C4-2B (cell line): ENCODE data around the gene PITPNM3.

Source experiments
- H3K27ac ChIP-seq: fragments of 450-650 bp; 2 replicates; pipeline ENCODE4 v1.5.1; 2017
- ZFX ChIP-seq: fragments of 450-650 bp; IDR thresholded peaks from 2 replicates; pipeline ENCODE4 v1.6.1; 2017
- TF ChIP-seq, protein P1 (sequence below): fragments of 450-650 bp; conservative IDR thresholded peaks from 2 replicates; pipeline ENCODE4 v1.5.1; 2017; ENCODE audit warnings: mild to moderate bottlenecking

The PITPNM3 gene

GRCh38 chr17:6470146-6470718 is 86.1 kb downstream of the PITPNM3 start:
- no peak overlapping the region for H3K27ac ChIP-seq
- no peak for TF ChIP-seq ZFX
- TF ChIP-seq, protein P1, sequence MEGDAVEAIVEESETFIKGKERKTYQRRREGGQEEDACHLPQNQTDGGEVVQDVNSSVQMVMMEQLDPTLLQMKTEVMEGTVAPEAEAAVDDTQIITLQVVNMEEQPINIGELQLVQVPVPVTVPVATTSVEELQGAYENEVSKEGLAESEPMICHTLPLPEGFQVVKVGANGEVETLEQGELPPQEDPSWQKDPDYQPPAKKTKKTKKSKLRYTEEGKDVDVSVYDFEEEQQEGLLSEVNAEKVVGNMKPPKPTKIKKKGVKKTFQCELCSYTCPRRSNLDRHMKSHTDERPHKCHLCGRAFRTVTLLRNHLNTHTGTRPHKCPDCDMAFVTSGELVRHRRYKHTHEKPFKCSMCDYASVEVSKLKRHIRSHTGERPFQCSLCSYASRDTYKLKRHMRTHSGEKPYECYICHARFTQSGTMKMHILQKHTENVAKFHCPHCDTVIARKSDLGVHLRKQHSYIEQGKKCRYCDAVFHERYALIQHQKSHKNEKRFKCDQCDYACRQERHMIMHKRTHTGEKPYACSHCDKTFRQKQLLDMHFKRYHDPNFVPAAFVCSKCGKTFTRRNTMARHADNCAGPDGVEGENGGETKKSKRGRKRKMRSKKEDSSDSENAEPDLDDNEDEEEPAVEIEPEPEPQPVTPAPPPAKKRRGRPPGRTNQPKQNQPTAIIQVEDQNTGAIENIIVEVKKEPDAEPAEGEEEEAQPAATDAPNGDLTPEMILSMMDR, result no peak

DNA sequence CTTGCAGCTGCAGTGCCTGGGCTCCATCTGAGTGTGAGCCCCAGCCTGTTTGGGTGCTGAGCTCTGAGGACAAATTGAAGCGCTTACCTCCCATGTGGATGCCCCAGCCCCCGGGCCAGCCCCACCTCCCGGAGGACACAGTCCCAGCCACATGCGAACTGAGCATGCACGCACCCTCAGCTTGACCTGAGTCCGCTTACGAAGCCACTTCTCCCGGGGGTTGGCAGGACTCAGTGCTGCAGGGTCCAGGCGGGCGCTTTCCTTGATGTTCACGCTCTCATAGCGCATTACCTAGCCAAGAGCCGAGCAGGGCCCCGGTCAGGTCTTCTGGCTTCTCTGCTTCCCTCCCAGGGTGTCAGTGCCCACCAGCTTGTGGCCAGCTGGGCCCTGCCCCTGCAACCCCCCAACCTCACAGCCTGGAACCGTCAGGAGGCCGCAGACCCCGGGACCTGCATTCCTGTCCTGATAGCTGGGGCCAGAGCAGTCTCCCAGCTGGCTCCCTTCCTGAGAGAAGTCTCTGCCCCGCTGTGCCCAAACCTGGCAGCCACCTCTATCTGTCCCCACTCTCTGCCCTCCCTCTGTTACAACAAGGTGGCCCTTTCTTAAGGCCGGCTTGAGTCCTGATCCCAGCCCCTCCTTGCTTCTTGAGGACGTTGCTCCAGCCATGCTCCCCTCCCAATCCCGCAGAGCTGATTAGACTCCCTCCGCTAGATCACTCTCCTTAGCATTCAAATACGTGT is 88.1 kb downstream of the PITPNM3 start:
- H3K27ac ChIP-seq, result no peak overlapping the region

DNA sequence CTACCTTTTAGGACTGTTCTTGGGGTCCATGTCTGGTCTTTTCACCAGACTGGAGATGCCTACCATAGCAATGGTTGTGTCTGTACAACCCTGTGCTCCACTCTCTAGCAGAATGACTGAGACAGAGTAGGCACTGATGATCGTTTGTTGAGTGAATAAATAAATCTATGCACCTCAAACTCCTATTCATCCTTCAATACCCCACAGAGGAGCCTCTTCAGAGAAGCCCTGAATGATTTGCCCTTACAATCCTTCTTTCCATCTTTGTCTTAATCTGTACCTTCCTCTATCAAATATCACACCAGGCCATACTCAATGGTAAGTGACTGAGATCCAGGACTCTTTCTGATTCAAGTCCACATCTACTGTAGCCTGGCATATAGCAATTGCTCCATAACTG is 88.8 kb downstream of the PITPNM3 start:
- H3K27ac ChIP-seq, result no peak overlapping the region
- TF ChIP-seq, protein P1, result no peak
- TF ChIP-seq ZFX, result no peak

More for the DNA sequence above, 88.1 kb downstream of the PITPNM3 start:
- TF ChIP-seq, protein P1, result no peak
- TF ChIP-seq ZFX, result no peak

DNA sequence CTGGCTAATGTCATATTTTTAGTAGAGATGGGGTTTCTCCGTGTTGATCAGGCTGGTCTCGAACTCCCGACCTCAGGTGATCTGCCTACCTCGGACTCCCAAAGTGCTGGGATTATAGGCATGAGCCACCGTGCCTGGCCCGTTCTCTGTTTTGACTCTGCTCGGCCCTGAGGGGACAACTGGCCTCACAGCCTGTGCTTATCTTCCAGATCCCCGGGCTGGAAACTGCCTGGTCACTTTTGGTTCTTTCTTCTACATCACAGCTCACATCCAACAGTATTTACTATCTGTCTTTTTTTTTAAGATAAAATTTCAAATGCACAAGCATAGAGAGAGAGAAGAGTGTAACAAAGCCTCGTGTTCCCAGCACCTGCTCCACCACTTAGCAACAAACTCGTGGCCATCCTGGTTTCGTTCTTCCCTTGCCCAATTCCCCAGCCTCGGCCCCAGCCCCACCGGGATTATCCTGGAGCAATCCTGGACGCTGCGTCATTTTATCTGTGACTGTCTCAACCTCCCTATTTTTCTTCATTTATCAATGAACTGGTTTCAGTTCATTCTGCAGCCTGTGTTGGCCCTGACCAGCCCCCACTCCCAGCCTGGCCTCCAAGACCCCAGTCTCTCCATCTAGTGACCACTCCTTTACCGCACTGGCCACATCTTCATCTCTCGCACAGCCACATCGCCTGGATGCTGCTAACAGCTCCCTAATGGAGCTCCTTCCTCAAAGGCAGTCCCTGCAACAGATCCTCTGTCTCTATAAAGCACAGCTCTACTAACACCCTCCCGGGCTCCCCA is 91.0 kb downstream of the PITPNM3 start:
- TF ChIP-seq, protein P1, result no peak
- TF ChIP-seq ZFX, result no peak

DNA sequence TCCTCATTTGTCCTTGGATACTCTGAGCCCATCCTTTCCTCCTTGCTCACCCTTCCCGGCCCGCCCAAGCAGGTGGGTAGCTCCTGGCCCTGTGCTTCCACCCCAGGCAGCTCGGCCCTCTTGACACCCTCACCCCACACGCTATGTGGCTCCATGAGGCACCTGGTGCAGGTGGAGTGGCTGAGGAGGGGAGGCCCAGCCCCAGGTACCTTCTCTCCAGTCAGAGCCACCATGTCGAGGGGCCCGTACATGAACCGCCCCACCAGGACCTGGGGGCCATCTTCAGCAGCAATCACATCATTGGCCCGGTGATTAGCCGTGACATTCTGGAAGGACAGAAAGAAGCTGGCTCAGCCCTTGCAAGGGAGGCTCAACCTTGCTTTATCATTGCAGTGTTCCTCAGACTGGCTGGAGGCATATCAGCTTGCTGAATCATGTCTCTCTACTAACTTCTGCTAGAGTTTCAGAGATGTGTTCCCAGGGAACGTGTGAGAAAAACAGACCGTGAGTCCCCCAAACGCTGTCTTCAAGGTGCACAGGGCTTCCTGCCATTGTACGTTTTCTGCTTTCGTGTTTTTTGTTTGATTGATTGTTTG is 91.8 kb downstream of the PITPNM3 start:
- TF ChIP-seq, protein P1, result no peak
- TF ChIP-seq ZFX, result no peak
- no peak overlapping the region for H3K27ac ChIP-seq

More for the DNA sequence above, 91.0 kb downstream of the PITPNM3 start:
- H3K27ac ChIP-seq, result no peak overlapping the region

GRCh38 chr17:6463616-6464445 is 92.5 kb downstream of the PITPNM3 start:
- H3K27ac ChIP-seq, result no peak overlapping the region
- TF ChIP-seq, protein P1, result no peak
- TF ChIP-seq ZFX, result no peak
